IMR-90 (cell line): ENCODE measurements around the gene SDHB. TPM values are rescaled to one million over a fixed set of nuclear protein-coding genes. Genes with fewer than 3 reads are reported as not detected.

Source experiments
- ATAC-seq: fragments of 200-7000 bp; cut with Tn5 transposase; 2 replicates; pipeline ENCODE4 v1.9.1; 2020; ENCODE audit warnings: low read depth, mild to moderate bottlenecking, moderate library complexity
- BruUV-seq: library from RNA; stranded (reverse); fragments of 400-500 nt; replicated peaks from 2 replicates; lab custom pipeline; 2021; lab: Mats Ljungman, UMichigan
- CTCF ChIA-PET: fragments of 300-600 bp; formaldehyde crosslinking; extraction: SDS; loops from one replicate; lab custom pipeline; 2021; ENCODE audit warnings: antibody characterized with exemption; lab: Yijun Ruan, JAX
- POLR2A ChIA-PET: fragments of 300-600 bp; sonication (Branson Sonifier 250); formaldehyde crosslinking; loops from one replicate; lab custom pipeline; 2022; ENCODE audit warnings: antibody characterized with exemption; ENCODE audit not compliant: unreplicated experiment; lab: Charles Lee
- DNase-seq: peaks from one replicate; pipeline ENCODE4 v3.0.0; 2013
- H2AFZ ChIP-seq: replicated peaks from 2 replicates; pipeline ENCODE3; 2013; ENCODE audit warnings: low read length, mild to moderate bottlenecking; ENCODE audit not compliant: poor library complexity
- H2AK5ac ChIP-seq: 2 replicates; pipeline ENCODE4 v1.6.1; 2013; ENCODE audit warnings: low read depth, low read length, inconsistent platforms
- H2AK9ac ChIP-seq: replicated peaks from 2 replicates; pipeline ENCODE3; 2013; ENCODE audit warnings: mild to moderate bottlenecking, low read depth, low read length, moderate library complexity; ENCODE audit not compliant: poor library complexity
- H2BK120ac ChIP-seq: 2 replicates; pipeline ENCODE4 v1.6.1; 2013; ENCODE audit warnings: low read depth, low read length, inconsistent platforms
- H2BK15ac ChIP-seq: 3 replicates; pipeline ENCODE4 v1.6.1; 2013; ENCODE audit warnings: low read depth, low read length, inconsistent platforms
- H2BK20ac ChIP-seq: 2 replicates; pipeline ENCODE4 v1.6.1; 2013; ENCODE audit warnings: low read depth, mild to moderate bottlenecking, inconsistent platforms, low read length, moderate library complexity
- H2BK5ac ChIP-seq: 2 replicates; pipeline ENCODE4 v1.6.1; 2013; ENCODE audit warnings: mild to moderate bottlenecking, low read depth, low read length, inconsistent platforms; ENCODE audit not compliant: poor library complexity, severe bottlenecking
- H3K14ac ChIP-seq: replicated peaks from 2 replicates; pipeline ENCODE4 v1.6.1; 2013; ENCODE audit warnings: low read depth, low read length, inconsistent platforms
- H3K18ac ChIP-seq: 2 replicates; pipeline ENCODE4 v1.6.1; 2013; ENCODE audit warnings: low read depth, low read length, control low read depth
- H3K23ac ChIP-seq: 2 replicates; pipeline ENCODE4 v1.6.1; 2013; ENCODE audit warnings: low read depth, low read length, inconsistent platforms
- H3K27ac ChIP-seq: 2 replicates; pipeline ENCODE4 v1.5.1; 2013; ENCODE audit warnings: mild to moderate bottlenecking, control low read depth, low read length; ENCODE audit not compliant: insufficient read depth
- H3K27me3 ChIP-seq: 2 replicates; pipeline ENCODE4 v1.6.1; 2013; ENCODE audit warnings: low read length; ENCODE audit not compliant: control insufficient read depth, insufficient read depth
- H3K36me3 ChIP-seq: 2 replicates; pipeline ENCODE4 v1.6.1; 2013; ENCODE audit warnings: low read length, mixed read lengths; ENCODE audit not compliant: control insufficient read depth, insufficient read depth
- H3K4ac ChIP-seq: 2 replicates; pipeline ENCODE4 v1.6.1; 2013; ENCODE audit warnings: low read depth, low read length, inconsistent platforms
- H3K4me1 ChIP-seq: 2 replicates; pipeline ENCODE4 v1.6.1; 2013; ENCODE audit warnings: low read length, mixed read lengths; ENCODE audit not compliant: control insufficient read depth, insufficient read depth
- H3K4me2 ChIP-seq: 2 replicates; pipeline ENCODE4 v1.6.1; 2013; ENCODE audit warnings: low read depth, mild to moderate bottlenecking, control low read depth, low read length, moderate library complexity
- H3K4me3 ChIP-seq: 2 replicates; pipeline ENCODE4 v1.5.1; 2013; ENCODE audit warnings: low read depth, mild to moderate bottlenecking, control low read depth, low read length, moderate library complexity; ENCODE audit not compliant: insufficient read depth
- H3K56ac ChIP-seq: 2 replicates; pipeline ENCODE4 v1.6.1; 2013; ENCODE audit warnings: low read length, inconsistent platforms; ENCODE audit not compliant: insufficient read depth; ENCODE audit errors: extremely low read depth
- H3K79me1 ChIP-seq, 2 experiments: 2 replicates each; pipeline ENCODE4 v1.6.1; 2013; ENCODE audit warnings: low read length in 2 of 2, inconsistent platforms in 1 of 2, low read depth in 1 of 2
- H3K9ac ChIP-seq: 2 replicates; pipeline ENCODE4 v1.6.1; 2013; ENCODE audit warnings: low read depth, low read length, control low read depth
- H3K9me1 ChIP-seq: 2 replicates; pipeline ENCODE4 v1.6.1; 2013; ENCODE audit warnings: low read length, inconsistent platforms; ENCODE audit not compliant: insufficient read depth
- H3K9me3 ChIP-seq: 2 replicates; pipeline ENCODE4 v1.6.1; 2013; ENCODE audit warnings: low read length; ENCODE audit not compliant: control insufficient read depth, insufficient read depth
- H4K20me1 ChIP-seq: 2 replicates; pipeline ENCODE4 v1.6.1; 2013; ENCODE audit warnings: low read length, inconsistent platforms; ENCODE audit not compliant: insufficient read depth
- H4K5ac ChIP-seq: 2 replicates; pipeline ENCODE4 v1.6.1; 2013; ENCODE audit warnings: mild to moderate bottlenecking, low read depth, low read length, control low read depth
- H4K8ac ChIP-seq, 2 experiments: 2 replicates each; pipeline ENCODE4 v1.6.1; 2013; ENCODE audit warnings: low read depth in 2 of 2, low read length in 2 of 2, control low read depth in 1 of 2, inconsistent platforms in 1 of 2
- H4K91ac ChIP-seq: 2 replicates; pipeline ENCODE4 v1.6.1; 2013; ENCODE audit warnings: low read depth, low read length, inconsistent platforms; ENCODE audit not compliant: insufficient read depth
- BHLHE40 ChIP-seq: fragments of 150-350 bp; IDR thresholded peaks from 2 replicates; pipeline ENCODE4 v1.6.1; 2016; ENCODE audit warnings: mild to moderate bottlenecking, low read depth, low read length
- CEBPB ChIP-seq: IDR thresholded peaks from 2 replicates; pipeline ENCODE4 v1.6.1; 2012; ENCODE audit warnings: low read depth, low read length, improper control_type of control experiment
- CHD1 ChIP-seq: IDR thresholded peaks from 2 replicates; pipeline ENCODE4 v1.6.1; 2012; ENCODE audit warnings: low read depth, low read length, improper control_type of control experiment
- ELK1 ChIP-seq: fragments of 150-350 bp; IDR thresholded peaks from 2 replicates; pipeline ENCODE4 v1.6.1; 2016; ENCODE audit warnings: low read depth, mild to moderate bottlenecking, low read length, moderate library complexity, borderline replicate concordance
- FOS ChIP-seq: fragments of 150-350 bp; IDR thresholded peaks from 2 replicates; pipeline ENCODE4 v1.6.1; 2016; ENCODE audit warnings: low read depth, low read length
- MAFK ChIP-seq: IDR thresholded peaks from 2 replicates; pipeline ENCODE4 v1.6.1; 2012; ENCODE audit warnings: low read depth, low read length, improper control_type of control experiment
- MAZ ChIP-seq: IDR thresholded peaks from 2 replicates; pipeline ENCODE4 v1.6.1; 2012; ENCODE audit warnings: low read depth, mild to moderate bottlenecking, low read length, improper control_type of control experiment, moderate library complexity, borderline replicate concordance
- MXI1 ChIP-seq: IDR thresholded peaks from 2 replicates; pipeline ENCODE4 v1.6.1; 2012; ENCODE audit warnings: low read depth, mild to moderate bottlenecking, low read length, moderate library complexity, borderline replicate concordance
- NFE2L2 ChIP-seq: fragments of 150-350 bp; IDR thresholded peaks from 2 replicates; pipeline ENCODE4 v1.6.1; 2016; ENCODE audit warnings: low read depth, mild to moderate bottlenecking, low read length
- POLR2A ChIP-seq: IDR thresholded peaks from 2 replicates; pipeline ENCODE4 v1.6.1; 2012; ENCODE audit warnings: mild to moderate bottlenecking, low read depth, low read length
- RAD21 ChIP-seq: IDR thresholded peaks from 2 replicates; pipeline ENCODE4 v1.6.1; 2012; ENCODE audit warnings: low read length, improper control_type of control experiment
- RCOR1 ChIP-seq: IDR thresholded peaks from 2 replicates; pipeline ENCODE4 v1.6.1; 2012; ENCODE audit warnings: mild to moderate bottlenecking, low read length, improper control_type of control experiment; ENCODE audit not compliant: insufficient replicate concordance
- RFX5 ChIP-seq: IDR thresholded peaks from 2 replicates; pipeline ENCODE4 v1.8.0; 2012; ENCODE audit warnings: low read depth, mild to moderate bottlenecking, low read length, moderate library complexity
- SMC3 ChIP-seq: fragments of 150-350 bp; IDR thresholded peaks from 2 replicates; pipeline ENCODE4 v1.6.1; 2016; ENCODE audit warnings: low read depth, mild to moderate bottlenecking, antibody characterized with exemption, low read length, moderate library complexity
- USF2 ChIP-seq: fragments of 150-350 bp; IDR thresholded peaks from 2 replicates; pipeline ENCODE4 v1.6.1; 2017; ENCODE audit warnings: mild to moderate bottlenecking, antibody characterized with exemption, low read length, low read depth
- WGBS, 2 experiments: methylation state at CpG; one replicate each; pipeline versions ENCODE4 v1.1.5 to v1.1.7; 2013; ENCODE audit warnings: missing lambda C conversion rate in 2 of 2; ENCODE audit not compliant: insufficient read length in 1 of 2; ENCODE audit errors: extremely low coverage in 2 of 2; 5-methylcytosine and 5-hydroxymethylcytosine counted together
- dilution Hi-C: fragments of 300-500 bp; cut with HindIII; formaldehyde crosslinking; loops from one replicate; pipeline ENCODE4 v1.14.3; 2018; ENCODE audit warnings: low sequenced_read_pairs; ENCODE audit not compliant: unreplicated experiment
- in situ Hi-C: fragments of 300-500 bp; cut with MboI; formaldehyde crosslinking; loops from 3 replicates; pipeline ENCODE4 v1.14.3; 2019; ENCODE audit warnings: low sequenced_read_pairs, inconsistent platforms, mixed read lengths
- intact Hi-C: fragments of 100-400 bp; cut with micrococcal nuclease; formaldehyde crosslinking; loops from 2 replicates; pipeline ENCODE4 v1.10.0; 2022
- polyA plus RNA-seq, 3 experiments: library from polyadenylated mRNA; depleted of rRNA; stranded (reverse); fragments of >200 nt; gene quantifications; 2 replicates each; pipeline ENCODE4 v1.2.3, GENCODE V29; 2012; ENCODE audit warnings: low replicate concordance in 1 of 3
- total RNA-seq: library from RNA; depleted of rRNA; stranded (reverse); fragments of >200 nt; gene quantifications from 2 replicates; pipeline ENCODE4 v1.2.3, GENCODE V29; 2012
- TF ChIP-seq, protein P1 (sequence below): conservative IDR thresholded peaks from 2 replicates; pipeline ENCODE4 v1.5.1; 2012; ENCODE audit warnings: mild to moderate bottlenecking, low read depth, low read length, improper control_type of control experiment

Gene SDHB
- total and polyA plus RNA-seq, 2 of the 4 experiments (the other 2 are of a cell fraction): 122 to 206 TPM

DNA sequence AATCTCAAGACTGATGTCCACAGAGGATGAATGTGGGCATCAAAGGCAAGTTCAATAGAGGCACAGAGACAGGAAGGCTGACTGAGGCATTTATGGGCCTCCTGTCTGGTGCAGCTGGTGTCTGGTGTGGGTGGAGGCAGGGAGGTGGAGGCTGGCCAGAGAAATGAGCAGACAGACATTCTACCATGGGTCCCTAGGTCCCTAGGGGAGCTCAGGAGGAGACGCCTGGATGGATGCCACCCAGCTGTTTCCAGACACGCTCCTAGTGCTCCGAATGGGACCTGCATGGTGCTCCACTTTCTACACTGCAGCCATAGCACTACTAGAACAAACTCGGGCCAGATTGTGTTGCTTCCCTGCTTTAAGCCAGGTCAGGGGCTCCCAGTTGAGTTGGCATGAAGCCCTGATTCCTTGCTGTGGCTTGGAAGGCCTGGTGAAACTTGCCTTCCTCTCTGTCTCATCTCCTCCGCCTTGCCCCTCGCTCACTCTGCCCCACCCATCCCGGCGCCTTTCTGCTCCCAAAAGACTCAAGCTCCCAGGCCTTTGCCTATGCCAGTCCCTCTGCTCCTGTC lies 40.1 kb upstream of the SDHB start:
- 71% methylated on average over 7 of the region's 8 CpGs; no CpG with 5 or more reads in 1 of the 2 experiments for WGBS, 2 experiments
- intact Hi-C loops: no loop called here
- no peak overlapping the region for H2BK20ac ChIP-seq
- H3K4me1 ChIP-seq: no peaks in the 10 kb centered on the region; the same call in 1 of the 2 replicates
- H3K9me3 ChIP-seq: no peaks in the 10 kb centered on the region
- H3K9ac ChIP-seq: no peak overlapping the region
- no peak overlapping the region for H3K14ac ChIP-seq
- no peak overlapping the region for H2AFZ ChIP-seq
- no peak overlapping the region for H3K27ac ChIP-seq
- H2BK120ac ChIP-seq: no peak overlapping the region
- no peak overlapping the region for H3K4me3 ChIP-seq
- H3K9me1 ChIP-seq: no peaks in the 10 kb centered on the region
- ChIA-PET POLR2A (no interaction called here), CTCF (no interaction called here)
- DNase-seq: no peak
- BruUV-seq: no TSS peak
- H3K79me1 ChIP-seq: no peaks in the 10 kb centered on the region
- H3K36me3 ChIP-seq: no peaks in the 10 kb centered on the region
- H3K56ac ChIP-seq: no peak overlapping the region
- no peak overlapping the region for H3K4me2 ChIP-seq
- no peak overlapping the region for H3K4ac ChIP-seq
- peaks cover 47% of the 10 kb centered on the region for H3K27me3 ChIP-seq
- no peak overlapping the region for H3K23ac ChIP-seq
- dilution Hi-C loops: no loop called here
- H2AK9ac ChIP-seq: no peak overlapping the region
- H3K18ac ChIP-seq: no peak overlapping the region
- no peak overlapping the region for H2BK5ac ChIP-seq
- no peak overlapping the region for H4K91ac ChIP-seq
- no peak for ATAC-seq
- H2AK5ac ChIP-seq: no peak overlapping the region
- no peak overlapping the region for H4K5ac ChIP-seq
- no peaks in the 10 kb centered on the region for H4K20me1 ChIP-seq
- no peak for TF ChIP-seq MXI1
- TF ChIP-seq MAZ: no peak
- no peak for TF ChIP-seq RCOR1
- TF ChIP-seq, protein P1, sequence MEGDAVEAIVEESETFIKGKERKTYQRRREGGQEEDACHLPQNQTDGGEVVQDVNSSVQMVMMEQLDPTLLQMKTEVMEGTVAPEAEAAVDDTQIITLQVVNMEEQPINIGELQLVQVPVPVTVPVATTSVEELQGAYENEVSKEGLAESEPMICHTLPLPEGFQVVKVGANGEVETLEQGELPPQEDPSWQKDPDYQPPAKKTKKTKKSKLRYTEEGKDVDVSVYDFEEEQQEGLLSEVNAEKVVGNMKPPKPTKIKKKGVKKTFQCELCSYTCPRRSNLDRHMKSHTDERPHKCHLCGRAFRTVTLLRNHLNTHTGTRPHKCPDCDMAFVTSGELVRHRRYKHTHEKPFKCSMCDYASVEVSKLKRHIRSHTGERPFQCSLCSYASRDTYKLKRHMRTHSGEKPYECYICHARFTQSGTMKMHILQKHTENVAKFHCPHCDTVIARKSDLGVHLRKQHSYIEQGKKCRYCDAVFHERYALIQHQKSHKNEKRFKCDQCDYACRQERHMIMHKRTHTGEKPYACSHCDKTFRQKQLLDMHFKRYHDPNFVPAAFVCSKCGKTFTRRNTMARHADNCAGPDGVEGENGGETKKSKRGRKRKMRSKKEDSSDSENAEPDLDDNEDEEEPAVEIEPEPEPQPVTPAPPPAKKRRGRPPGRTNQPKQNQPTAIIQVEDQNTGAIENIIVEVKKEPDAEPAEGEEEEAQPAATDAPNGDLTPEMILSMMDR: no peak
- TF ChIP-seq RFX5: no peak
- TF ChIP-seq CHD1: no peak
- no peak for TF ChIP-seq POLR2A
- TF ChIP-seq RAD21: no peak
- no peak for TF ChIP-seq FOS
- TF ChIP-seq MAFK: no peak
- no peak for TF ChIP-seq BHLHE40
- no peak for TF ChIP-seq CEBPB
- TF ChIP-seq USF2: no peak
- TF ChIP-seq NFE2L2: no peak
- no peak for TF ChIP-seq ELK1
- TF ChIP-seq SMC3: no peak
- H2BK15ac ChIP-seq: no peak overlapping the region
- in situ Hi-C loops: no loop called here
- H4K8ac ChIP-seq: no peak overlapping the region
